H1 (cell line): ENCODE results near the gene FAM209B. TPM values are rescaled to one million over a fixed set of nuclear protein-coding genes. Genes with fewer than 3 reads are reported as not detected.

Source experiments
- CTCF ChIA-PET: fragments of 300-600 bp; sonication (Branson Sonifier 250); formaldehyde crosslinking; loops from one replicate; lab custom pipeline; 2021; ENCODE audit not compliant: partially characterized antibody; lab: Charles Lee
- POLR2A ChIA-PET: fragments of 300-600 bp; sonication (Branson Sonifier 250); formaldehyde crosslinking; loops from one replicate; lab custom pipeline; 2021; ENCODE audit warnings: inconsistent platforms; ENCODE audit not compliant: partially characterized antibody; lab: Charles Lee
- DNase-seq, 2 experiments: peaks; one replicate each; pipeline versions ENCODE4 v3.0.0 to v3.0.0-alpha.2; 2010 to 2022; ENCODE audit warnings: low spot score in 2 of 2, low read depth in 1 of 2, mixed read lengths in 1 of 2
- FAIRE-seq: peaks from 2 replicates; lab custom pipeline; 2011; peaks lifted over from hg19 to GRCh38; lab: Jason Lieb, UNC
- H2AFZ ChIP-seq: 2 replicates; pipeline ENCODE4 v1.8.1; 2012; ENCODE audit warnings: low read length, inconsistent platforms
- H2AK5ac ChIP-seq: 2 replicates; pipeline ENCODE4 v1.6.1; 2013; ENCODE audit warnings: low read depth, low read length
- H2BK120ac ChIP-seq: replicated peaks from 2 replicates; pipeline ENCODE3; 2013; ENCODE audit warnings: low read depth, low read length, inconsistent platforms
- H2BK12ac ChIP-seq: 2 replicates; pipeline ENCODE4 v1.6.1; 2013; ENCODE audit warnings: low read depth, low read length
- H2BK15ac ChIP-seq: 2 replicates; pipeline ENCODE4 v1.6.1; 2013; ENCODE audit warnings: low read length
- H2BK20ac ChIP-seq: 2 replicates; pipeline ENCODE4 v1.6.1; 2013; ENCODE audit warnings: low read length
- H2BK5ac ChIP-seq: 2 replicates; pipeline ENCODE4 v1.6.1; 2013; ENCODE audit warnings: low read depth, low read length
- H3K14ac ChIP-seq: 2 replicates; pipeline ENCODE4 v1.6.1; 2013; ENCODE audit warnings: inconsistent platforms; ENCODE audit not compliant: insufficient read length
- H3K18ac ChIP-seq: 2 replicates; pipeline ENCODE4 v1.6.1; 2013; ENCODE audit warnings: low read length; ENCODE audit errors: extremely low read depth
- H3K23ac ChIP-seq: 2 replicates; pipeline ENCODE4 v1.6.1; 2013; ENCODE audit warnings: inconsistent platforms; ENCODE audit not compliant: insufficient read length
- H3K23me2 ChIP-seq: 2 replicates; pipeline ENCODE4 v1.6.1; 2013; ENCODE audit warnings: low read depth, low read length
- H3K27ac ChIP-seq: 2 replicates; pipeline ENCODE4 v1.6.1; 2011; ENCODE audit warnings: low read depth, low read length, inconsistent platforms
- H3K27me3 ChIP-seq, 4 experiments: replicated peaks in 1 of 4; 1 replicate in 1 of 4; 2 replicates in 3 of 4; pipeline versions ENCODE4 v1.6.1 to v1.8.1; 2011 to 2013; ENCODE audit warnings: low read length in 3 of 4, mild to moderate bottlenecking in 3 of 4, inconsistent platforms in 2 of 4, mixed read lengths in 2 of 4, moderate library complexity in 1 of 4; ENCODE audit not compliant: control insufficient read depth in 3 of 4, insufficient read depth in 3 of 4; ENCODE audit errors: extremely low read depth in 1 of 4
- H3K36me3 ChIP-seq, 4 experiments: 2 replicates each; pipeline versions ENCODE4 v1.6.1 to v1.8.1; 2011 to 2013; ENCODE audit warnings: mild to moderate bottlenecking in 4 of 4, low read length in 3 of 4, moderate library complexity in 2 of 4, control low read depth in 1 of 4, inconsistent platforms in 1 of 4; ENCODE audit not compliant: insufficient read depth in 4 of 4, control insufficient read depth in 2 of 4
- H3K4ac ChIP-seq: replicated peaks from 2 replicates; pipeline ENCODE3; 2013; ENCODE audit warnings: low read length, low read depth, mixed read lengths, inconsistent platforms; ENCODE audit not compliant: insufficient read length
- H3K4me1 ChIP-seq, 4 experiments: replicated peaks in 1 of 4; 1 replicate in 1 of 4; 2 replicates in 3 of 4; pipeline versions ENCODE4 v1.6.1 to v1.8.1; 2011 to 2013; ENCODE audit warnings: low read length in 3 of 4, inconsistent platforms in 2 of 4, mixed read lengths in 1 of 4; ENCODE audit not compliant: insufficient read depth in 4 of 4, control insufficient read depth in 3 of 4
- H3K4me2 ChIP-seq, 2 experiments: 2 replicates each; pipeline versions ENCODE4 v1.6.1 to v1.8.1; 2011 to 2013; ENCODE audit warnings: low read depth in 2 of 2, low read length in 2 of 2, control low read depth in 1 of 2, inconsistent platforms in 1 of 2, mild to moderate bottlenecking in 1 of 2; ENCODE audit not compliant: insufficient read depth in 1 of 2
- H3K4me3 ChIP-seq, 4 experiments: fragments of 200-600, 300-600 bp in 1 of 4; sonication (generic), shearing (Covaris generic), sonication (Bioruptor Twin) in 1 of 4; 2 replicates each; pipeline versions ENCODE4 v1.5.1 to v1.8.1; 2011 to 2016; ENCODE audit warnings: low read length in 4 of 4, low read depth in 3 of 4, control low read depth in 2 of 4, inconsistent platforms in 2 of 4, mild to moderate bottlenecking in 2 of 4, mixed read lengths in 1 of 4, moderate library complexity in 1 of 4; ENCODE audit not compliant: insufficient read depth in 2 of 4; ENCODE audit errors: extremely low read depth in 1 of 4
- H3K56ac ChIP-seq: replicated peaks from 2 replicates; pipeline ENCODE3; 2013; ENCODE audit warnings: low read depth, mild to moderate bottlenecking, mixed read lengths, low read length, inconsistent platforms; ENCODE audit not compliant: insufficient read length
- H3K79me1 ChIP-seq: 2 replicates; pipeline ENCODE4 v1.6.1; 2013; ENCODE audit warnings: low read depth, low read length, control low read depth
- H3K79me2 ChIP-seq, 2 experiments: 2 replicates each; pipeline versions ENCODE4 v1.6.1 to v1.8.1; 2012 to 2013; ENCODE audit warnings: low read length in 2 of 2, mild to moderate bottlenecking in 2 of 2, inconsistent platforms in 1 of 2; ENCODE audit not compliant: insufficient read depth in 2 of 2, control insufficient read depth in 1 of 2
- H3K9ac ChIP-seq, 4 experiments: replicated peaks in 1 of 4; 1 replicate in 1 of 4; 2 replicates in 3 of 4; pipeline versions ENCODE4 v1.6.1 to v1.8.1; 2011 to 2013; ENCODE audit warnings: low read depth in 3 of 4, low read length in 3 of 4, control low read depth in 2 of 4, mild to moderate bottlenecking in 2 of 4, moderate library complexity in 2 of 4, inconsistent platforms in 1 of 4; ENCODE audit errors: extremely low read depth in 1 of 4
- H3K9me3 ChIP-seq, 2 experiments: 2 replicates each; pipeline versions ENCODE4 v1.6.1 to v1.8.1; 2012 to 2013; ENCODE audit warnings: mild to moderate bottlenecking in 2 of 2, moderate library complexity in 2 of 2, control low read depth in 1 of 2, inconsistent platforms in 1 of 2, low read depth in 1 of 2, low read length in 1 of 2, mixed read lengths in 1 of 2; ENCODE audit not compliant: insufficient read depth in 2 of 2
- H4K20me1 ChIP-seq, 2 experiments: replicated peaks in 1 of 2; 2 replicates each; pipeline versions ENCODE3 to v1.8.1; 2011 to 2013; ENCODE audit warnings: inconsistent platforms in 2 of 2, low read length in 2 of 2, mild to moderate bottlenecking in 1 of 2; ENCODE audit not compliant: insufficient read depth in 2 of 2, control insufficient read depth in 1 of 2
- H4K5ac ChIP-seq: 2 replicates; pipeline ENCODE4 v1.6.1; 2013; ENCODE audit warnings: low read length, low read depth, mixed read lengths, inconsistent platforms; ENCODE audit not compliant: insufficient read length
- H4K8ac ChIP-seq: 2 replicates; pipeline ENCODE4 v1.8.0; 2013; ENCODE audit warnings: mild to moderate bottlenecking, moderate library complexity, low read length, inconsistent platforms; ENCODE audit not compliant: insufficient read depth; ENCODE audit errors: extremely low read depth
- H4K91ac ChIP-seq: replicated peaks from 2 replicates; pipeline ENCODE3; 2013; ENCODE audit warnings: low read length, mixed read lengths, inconsistent platforms; ENCODE audit not compliant: insufficient read length
- FOSL1 ChIP-seq: IDR thresholded peaks from 2 replicates; pipeline ENCODE4 v1.6.1; 2011; ENCODE audit warnings: mild to moderate bottlenecking, low read depth, low read length, moderate library complexity; ENCODE audit not compliant: insufficient read depth
- KDM4A ChIP-seq: IDR thresholded peaks from one replicate; pipeline ENCODE4 v1.7.1; 2012; ENCODE audit warnings: low read depth, mild to moderate bottlenecking, moderate library complexity, low read length, inconsistent platforms; ENCODE audit not compliant: severe bottlenecking
- NRF1 ChIP-seq: IDR thresholded peaks from 2 replicates; pipeline ENCODE4 v1.6.1; 2011; ENCODE audit warnings: mild to moderate bottlenecking, low read depth, low read length, improper control_type of control experiment
- SAP30 ChIP-seq: fragments of 300-600 bp; sonication (generic); IDR thresholded peaks from 2 replicates; pipeline ENCODE4 v1.7.1; 2012; ENCODE audit warnings: low read length, moderate library complexity, mild to moderate bottlenecking, inconsistent platforms; ENCODE audit not compliant: insufficient read depth, insufficient replicate concordance
- SUZ12 ChIP-seq: fragments of 200-600 bp; sonication (generic); IDR thresholded peaks from 2 replicates; pipeline ENCODE4 v1.6.1; 2012; ENCODE audit warnings: mild to moderate bottlenecking, inconsistent platforms, low read length, moderate library complexity, mixed read lengths
- WGBS, 2 experiments: shearing (Covaris generic) in 1 of 2; methylation state at CpG; one replicate each; pipeline versions ENCODE4 v1.1.6 to v1.1.7; 2013 to 2015; ENCODE audit warnings: low lambda C conversion rate in 2 of 2, mixed read lengths in 2 of 2, inconsistent platforms in 1 of 2, low coverage in 1 of 2, missing lambda C conversion rate in 1 of 2; ENCODE audit not compliant: insufficient replicate concordance in 2 of 2, insufficient coverage in 1 of 2, insufficient read length in 1 of 2; ENCODE audit errors: extremely low coverage in 1 of 2, missing lambda C conversion rate in 1 of 2; 5-methylcytosine and 5-hydroxymethylcytosine counted together
- polyA plus RNA-seq, 7 experiments: library from polyadenylated mRNA; depleted of rRNA in 3 of 7; stranded (reverse) in 5 of 7; unstranded in 2 of 7; fragments of >200 nt in 5 of 7; fragments of 200-250 nt in 2 of 7; gene quantifications; 1 replicate in 5 of 7; 2 replicates in 1 of 7; 4 replicates in 1 of 7; pipeline versions ENCODE4 v1.2.1 to v1.2.3, GENCODE V29; 2011 to 2013; ENCODE audit warnings: missing spikeins in 2 of 7, mixed read lengths in 2 of 7
- total RNA-seq: library from RNA; stranded (reverse); fragmentation: NEBNext Ultra II Directional; extraction: Animal tissue kit (Norgen Biotek cat#: 25700); gene quantifications from 2 replicates; pipeline ENCODE4 v1.2.1, GENCODE V29; 2021

The FAM209B gene
- total and polyA plus RNA-seq, 2 of the 8 experiments (the other 6 are each of a cell fraction or from before 2014, with no cell fraction given) = 0.29 TPM; not detected in 1

GRCh38 chr20:56565511-56565910 is 32.5 kb downstream of the FAM209B start:
- Histone ChIP-seq H3K36me3 (no peaks in the 10 kb centered on the region), H2AK5ac (no peak overlapping the region), H3K79me2 (no peaks in the 10 kb centered on the region), H2BK20ac (no peak overlapping the region), H4K91ac (no peak overlapping the region), H2BK15ac (no peak overlapping the region), H3K4me1 (no peaks in the 10 kb centered on the region; a peak in 1 of 7 replicates), H4K5ac (no peak overlapping the region), H3K27me3 (no peaks in the 10 kb centered on the region), H3K9me3 (no peaks in the 10 kb centered on the region), H2AFZ (no peak overlapping the region), H3K23ac (no peak overlapping the region), H2BK5ac (no peak overlapping the region), H4K8ac (no peak overlapping the region), H3K23me2 (no peaks in the 10 kb centered on the region), H3K27ac (no peak overlapping the region), H2BK120ac (no peak overlapping the region), H2BK12ac (no peak overlapping the region), H3K4me2 (no peak overlapping the region), H3K9ac (no peak overlapping the region), H3K4ac (no peak overlapping the region), H3K79me1 (no peaks in the 10 kb centered on the region), H3K4me3 (no peak overlapping the region), H3K18ac (no peak overlapping the region), H3K14ac (no peak overlapping the region), H4K20me1 (no peaks in the 10 kb centered on the region), H3K56ac (no peak overlapping the region)
- CTCF ChIA-PET = interaction anchor here (0.6 to 1.9 kb wide), 6 partner anchors 11 to 1133 kb away, joined by 3 to 15 read pairs (median 6); no protein-coding TSS in a partner anchor
- 90% methylated on average over 4 of the region's 4 CpGs; no CpG with 5 or more reads in 1 of the 2 experiments for WGBS, 2 experiments
- POLR2A ChIA-PET = interaction anchor here (0.6 kb wide), 1 partner anchor 976 kb away, joined by 4 read pairs; no protein-coding TSS in a partner anchor
- FAIRE-seq (no peak), DNase-seq (no peak)
- no peak for TF ChIP-seq KDM4A
- no peak for TF ChIP-seq FOSL1
- TF ChIP-seq NRF1 = no peak
- no peak for TF ChIP-seq SAP30
- TF ChIP-seq SUZ12 = no peak
- TF ChIP-seq, all 59 proteins: peak for 0
